Measurements from ENCODE around the gene SSR1. TPM values are rescaled to one million over a fixed set of nuclear protein-coding genes. Genes with fewer than 3 reads are reported as not detected.

The SSR1 gene
- total and polyA plus RNA-seq, 2 donors (not counting 1 experiment from before 2014, with no cell fraction given), result 65.6 to 237 TPM

DNA sequence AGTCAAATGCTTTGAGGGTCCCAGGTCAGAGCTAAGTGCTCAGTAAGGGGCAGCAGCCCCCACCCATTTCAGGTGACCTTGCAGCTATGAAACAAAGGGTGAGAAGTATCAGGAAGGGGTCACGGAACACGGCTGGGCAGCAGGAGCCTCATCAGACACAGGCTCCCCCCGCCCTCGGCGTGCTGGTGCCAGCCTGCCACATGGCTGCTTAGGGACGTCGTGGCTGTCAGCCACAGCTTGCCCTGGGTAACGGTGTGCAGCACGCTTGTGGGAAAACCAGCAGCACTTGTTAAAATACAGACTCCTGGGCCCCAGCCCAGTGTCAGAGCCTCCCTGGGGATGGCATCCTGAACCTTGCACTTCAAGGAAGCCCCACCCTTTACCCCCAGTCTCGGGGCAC, 39.3 kb downstream of the SSR1 start:
- H2AFZ ChIP-seq (ENCODE audit: low read length), result no peak overlapping the region
- no peaks in the 10 kb centered on the region for H4K20me1 ChIP-seq (ENCODE audit: control insufficient read depth, extremely low read depth, insufficient read depth, low read length)
- no peaks in the 10 kb centered on the region for H3K36me3 ChIP-seq (ENCODE audit: control insufficient read depth, insufficient read depth, low read length)
- no peaks in the 10 kb centered on the region for H3K4me1 ChIP-seq (ENCODE audit: control insufficient read depth, extremely low read depth, insufficient read depth, low read length)
- no peak overlapping the region for H3K4me2 ChIP-seq (ENCODE audit: extremely low read depth, insufficient read depth, low read length)
- H3K9me3 ChIP-seq (ENCODE audit: control insufficient read depth, insufficient read depth, low read depth, low read length), result no peaks in the 10 kb centered on the region
- no peak overlapping the region for H3K4me3 ChIP-seq (replicated peaks in 1 of 4; ENCODE audit: control extremely low read depth in 1 of 4, insufficient read depth in 1 of 4, low read depth in 3 of 4, low read length in 4 of 4)
- DNase-seq (ENCODE audit: low read depth in 2 of 2), result no peak
- H3K27me3 ChIP-seq (ENCODE audit: control insufficient read depth, insufficient read depth, low read length), result no peaks in the 10 kb centered on the region
- no peak for TF ChIP-seq EZH2 (IDR thresholded peaks at IDR 0.05; ENCODE audit: low read length, missing control alignments)
- TF ChIP-seq, protein P1, sequence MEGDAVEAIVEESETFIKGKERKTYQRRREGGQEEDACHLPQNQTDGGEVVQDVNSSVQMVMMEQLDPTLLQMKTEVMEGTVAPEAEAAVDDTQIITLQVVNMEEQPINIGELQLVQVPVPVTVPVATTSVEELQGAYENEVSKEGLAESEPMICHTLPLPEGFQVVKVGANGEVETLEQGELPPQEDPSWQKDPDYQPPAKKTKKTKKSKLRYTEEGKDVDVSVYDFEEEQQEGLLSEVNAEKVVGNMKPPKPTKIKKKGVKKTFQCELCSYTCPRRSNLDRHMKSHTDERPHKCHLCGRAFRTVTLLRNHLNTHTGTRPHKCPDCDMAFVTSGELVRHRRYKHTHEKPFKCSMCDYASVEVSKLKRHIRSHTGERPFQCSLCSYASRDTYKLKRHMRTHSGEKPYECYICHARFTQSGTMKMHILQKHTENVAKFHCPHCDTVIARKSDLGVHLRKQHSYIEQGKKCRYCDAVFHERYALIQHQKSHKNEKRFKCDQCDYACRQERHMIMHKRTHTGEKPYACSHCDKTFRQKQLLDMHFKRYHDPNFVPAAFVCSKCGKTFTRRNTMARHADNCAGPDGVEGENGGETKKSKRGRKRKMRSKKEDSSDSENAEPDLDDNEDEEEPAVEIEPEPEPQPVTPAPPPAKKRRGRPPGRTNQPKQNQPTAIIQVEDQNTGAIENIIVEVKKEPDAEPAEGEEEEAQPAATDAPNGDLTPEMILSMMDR (conservative IDR thresholded peaks at IDR 0.05 in 1 of 2, IDR thresholded peaks at IDR 0.05 in 1 of 2; ENCODE audit: low read depth in 1 of 2, low read length in 2 of 2), result no peak
- no peak overlapping the region for H3K9ac ChIP-seq (ENCODE audit: insufficient read depth, low read length)
- no peaks in the 10 kb centered on the region for H3K79me2 ChIP-seq (ENCODE audit: control insufficient read depth, insufficient read depth, low read length)
- H3K27ac ChIP-seq (ENCODE audit: insufficient read depth, low read length), result no peak overlapping the region

DNA sequence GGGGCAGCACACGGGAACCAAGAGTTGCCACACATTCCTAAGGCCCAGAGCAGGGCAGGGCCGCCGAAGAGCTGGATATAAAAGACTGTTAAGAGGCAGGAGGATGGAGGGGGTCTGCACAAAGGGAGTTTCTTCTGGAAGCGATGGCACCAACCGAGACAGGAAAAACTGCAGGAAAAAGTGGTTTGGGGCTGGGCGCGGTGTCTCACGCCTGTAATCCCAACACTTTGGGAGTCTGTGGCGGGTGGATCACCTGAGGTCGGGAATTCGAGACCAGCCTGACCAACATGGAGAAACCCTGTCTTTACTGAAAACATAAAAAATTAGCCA, 41.8 kb downstream of the SSR1 start:
- Histone ChIP-seq H3K4me1 (ENCODE audit: control insufficient read depth, extremely low read depth, insufficient read depth, low read length) (peaks cover 5% of the 10 kb centered on the region), H2AFZ (ENCODE audit: low read length) (no peak overlapping the region), H3K9ac (ENCODE audit: insufficient read depth, low read length) (no peak overlapping the region), H4K20me1 (ENCODE audit: control insufficient read depth, extremely low read depth, insufficient read depth, low read length) (no peaks in the 10 kb centered on the region), H3K36me3 (ENCODE audit: control insufficient read depth, insufficient read depth, low read length) (no peaks in the 10 kb centered on the region), H3K9me3 (ENCODE audit: control insufficient read depth, insufficient read depth, low read depth, low read length) (no peaks in the 10 kb centered on the region), H3K27ac (ENCODE audit: insufficient read depth, low read length) (no peak overlapping the region), H3K4me2 (ENCODE audit: extremely low read depth, insufficient read depth, low read length) (no peak overlapping the region), H3K27me3 (ENCODE audit: control insufficient read depth, insufficient read depth, low read length) (no peaks in the 10 kb centered on the region), H3K79me2 (ENCODE audit: control insufficient read depth, insufficient read depth, low read length) (no peaks in the 10 kb centered on the region), H3K4me3 (replicated peaks in 1 of 4; ENCODE audit: control extremely low read depth in 1 of 4, insufficient read depth in 1 of 4, low read depth in 3 of 4, low read length in 4 of 4) (no peak overlapping the region)
- DNase-seq (ENCODE audit: low read depth in 2 of 2), result no peak
- TF ChIP-seq, protein P1 (conservative IDR thresholded peaks at IDR 0.05 in 1 of 2, IDR thresholded peaks at IDR 0.05 in 1 of 2; ENCODE audit: low read depth in 1 of 2, low read length in 2 of 2), result no peak

DNA sequence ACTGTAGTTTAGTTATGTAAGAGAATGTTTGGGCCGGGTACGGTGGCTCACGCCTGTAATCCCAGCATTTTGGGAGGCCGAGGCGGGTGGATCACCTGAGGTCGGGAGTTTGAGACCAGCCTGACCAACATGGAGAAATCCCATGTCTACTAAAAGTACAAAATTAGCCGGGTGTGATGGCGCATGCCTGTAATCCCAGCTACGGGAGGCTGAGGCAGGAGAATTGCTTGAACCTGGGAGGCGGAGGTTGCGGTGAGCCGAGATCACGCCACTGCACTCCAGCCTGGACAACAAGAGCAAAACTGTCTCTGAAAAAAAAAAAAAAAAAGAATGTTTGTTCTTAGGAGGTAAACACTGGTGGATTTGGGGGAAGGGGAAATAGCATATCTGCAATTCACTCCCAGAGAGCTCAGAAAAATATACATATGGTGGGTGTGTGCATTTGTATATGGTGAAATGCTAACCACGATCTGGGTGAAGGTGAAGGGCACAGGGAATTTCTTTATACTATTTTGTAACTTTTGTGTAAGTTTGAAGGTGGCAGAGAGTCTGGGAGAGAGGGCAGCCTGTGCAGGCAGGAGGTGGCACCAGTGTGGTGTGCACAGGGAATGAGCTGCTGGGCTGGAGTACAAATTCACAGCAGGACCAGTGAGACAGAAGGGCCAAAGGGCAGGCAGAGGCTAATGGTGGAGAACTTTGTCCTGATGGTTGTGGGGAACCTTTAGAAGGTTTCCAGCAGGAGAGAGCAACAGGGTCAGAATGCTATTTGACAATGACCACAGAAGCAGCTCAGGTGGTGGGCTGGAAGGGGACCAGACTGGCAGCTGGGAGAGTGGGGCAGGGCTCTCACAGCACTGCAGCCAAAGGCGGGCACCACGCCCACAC, 42.4 kb downstream of the SSR1 start:
- Histone ChIP-seq H3K27me3 (ENCODE audit: control insufficient read depth, insufficient read depth, low read length) (no peaks in the 10 kb centered on the region), H3K79me2 (ENCODE audit: control insufficient read depth, insufficient read depth, low read length) (no peaks in the 10 kb centered on the region), H3K4me2 (ENCODE audit: extremely low read depth, insufficient read depth, low read length) (no peak overlapping the region), H2AFZ (ENCODE audit: low read length) (no peak overlapping the region), H3K9ac (ENCODE audit: insufficient read depth, low read length) (no peak overlapping the region), H3K4me3 (replicated peaks in 1 of 4; ENCODE audit: control extremely low read depth in 1 of 4, insufficient read depth in 1 of 4, low read depth in 3 of 4, low read length in 4 of 4) (no peak overlapping the region), H3K27ac (ENCODE audit: insufficient read depth, low read length) (no peak overlapping the region), H3K36me3 (ENCODE audit: control insufficient read depth, insufficient read depth, low read length) (no peaks in the 10 kb centered on the region), H4K20me1 (ENCODE audit: control insufficient read depth, extremely low read depth, insufficient read depth, low read length) (no peaks in the 10 kb centered on the region), H3K4me1 (ENCODE audit: control insufficient read depth, extremely low read depth, insufficient read depth, low read length) (peaks cover 5% of the 10 kb centered on the region), H3K9me3 (ENCODE audit: control insufficient read depth, insufficient read depth, low read depth, low read length) (no peaks in the 10 kb centered on the region)
- no peak for DNase-seq (ENCODE audit: low read depth in 2 of 2)
- TF ChIP-seq EZH2 (IDR thresholded peaks at IDR 0.05; ENCODE audit: low read length, missing control alignments), result no peak
- TF ChIP-seq, protein P1 (conservative IDR thresholded peaks at IDR 0.05 in 1 of 2, IDR thresholded peaks at IDR 0.05 in 1 of 2; ENCODE audit: low read depth in 1 of 2, low read length in 2 of 2), result no peak
